Thyroid gland (tissue), 4 donors: ENCODE results near the gene ZNF518A.

Source experiments
- POLR2A ChIP-seq, 2 donors: fragments of 450-650 bp; IDR thresholded peaks; one replicate each; pipeline ENCODE4 v1.6.1; 2017; ENCODE audit warnings: antibody characterized with exemption in 2 of 2, mild to moderate bottlenecking in 2 of 2, moderate library complexity in 1 of 2
- TF ChIP-seq, protein P1 (sequence below), 6 experiments: fragments of 200-600 bp in 3 of 6; fragments of 450-650 bp in 3 of 6; sonication (generic) in 3 of 6; IDR thresholded peaks; one replicate each; pipeline ENCODE4 v1.5.1; 2016 to 2019; ENCODE audit warnings: antibody characterized with exemption in 6 of 6, mild to moderate bottlenecking in 2 of 6, inconsistent platforms in 1 of 6, moderate library complexity in 1 of 6

DNA sequence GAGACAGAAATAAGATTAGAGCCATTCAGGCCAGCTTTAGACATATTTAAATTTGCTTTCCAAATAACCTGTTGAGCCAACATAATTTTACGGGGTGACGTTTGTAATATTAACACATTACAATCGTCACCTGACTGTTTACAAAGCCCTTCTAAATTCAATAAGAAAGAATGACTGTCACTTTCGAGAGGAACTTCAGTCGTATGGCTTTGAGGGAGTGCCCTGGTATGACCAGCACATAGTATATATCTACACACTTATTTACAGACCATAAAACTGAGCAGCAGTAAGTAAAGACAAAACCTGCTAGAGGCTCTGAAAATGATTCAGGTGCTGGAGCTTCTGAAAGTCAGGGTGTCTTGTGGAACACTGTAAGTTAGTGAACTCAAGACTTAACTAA, 78.8 kb downstream of the ZNF518A start:
- TF ChIP-seq, protein P1, sequence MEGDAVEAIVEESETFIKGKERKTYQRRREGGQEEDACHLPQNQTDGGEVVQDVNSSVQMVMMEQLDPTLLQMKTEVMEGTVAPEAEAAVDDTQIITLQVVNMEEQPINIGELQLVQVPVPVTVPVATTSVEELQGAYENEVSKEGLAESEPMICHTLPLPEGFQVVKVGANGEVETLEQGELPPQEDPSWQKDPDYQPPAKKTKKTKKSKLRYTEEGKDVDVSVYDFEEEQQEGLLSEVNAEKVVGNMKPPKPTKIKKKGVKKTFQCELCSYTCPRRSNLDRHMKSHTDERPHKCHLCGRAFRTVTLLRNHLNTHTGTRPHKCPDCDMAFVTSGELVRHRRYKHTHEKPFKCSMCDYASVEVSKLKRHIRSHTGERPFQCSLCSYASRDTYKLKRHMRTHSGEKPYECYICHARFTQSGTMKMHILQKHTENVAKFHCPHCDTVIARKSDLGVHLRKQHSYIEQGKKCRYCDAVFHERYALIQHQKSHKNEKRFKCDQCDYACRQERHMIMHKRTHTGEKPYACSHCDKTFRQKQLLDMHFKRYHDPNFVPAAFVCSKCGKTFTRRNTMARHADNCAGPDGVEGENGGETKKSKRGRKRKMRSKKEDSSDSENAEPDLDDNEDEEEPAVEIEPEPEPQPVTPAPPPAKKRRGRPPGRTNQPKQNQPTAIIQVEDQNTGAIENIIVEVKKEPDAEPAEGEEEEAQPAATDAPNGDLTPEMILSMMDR (IDR thresholded peaks at IDR 0.05): no peak
- no peak for TF ChIP-seq POLR2A (IDR thresholded peaks at IDR 0.05)
